ENCODE results near the gene TXK.

DNA sequence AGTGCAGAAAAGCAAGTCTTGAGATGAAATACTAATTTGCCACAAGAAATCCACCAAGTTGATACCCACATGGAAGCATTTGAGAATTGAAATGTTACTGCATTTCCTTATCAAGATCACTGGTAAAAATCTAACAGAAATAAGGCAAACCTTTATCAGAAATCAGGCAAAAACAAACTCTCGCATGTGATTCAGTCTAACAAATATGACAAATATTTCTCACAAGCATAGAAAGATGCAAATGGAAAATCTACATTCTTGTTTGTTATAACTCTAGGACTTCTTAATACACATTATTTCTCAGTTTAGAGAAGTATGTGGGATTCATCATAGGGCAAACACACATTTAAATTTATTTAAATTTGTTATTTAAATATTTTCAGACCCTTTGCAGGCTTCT is 52.9 kb downstream of the TXK start:
- TF ChIP-seq EGR1 (IDR thresholded peaks at IDR 0.05; ENCODE audit: low read depth) (no peak), YY1 (IDR thresholded peaks at IDR 0.05; ENCODE audit: extremely low read depth, insufficient replicate concordance, low read depth, low read length) (no peak), POLR2A (IDR thresholded peaks at IDR 0.05; ENCODE audit: borderline replicate concordance, extremely low read depth, insufficient read depth, insufficient read length) (no peak), EZH2 (IDR thresholded peaks at IDR 0.05) (no peak), ZNF274 (IDR thresholded peaks at IDR 0.05; ENCODE audit: low read depth, low read length) (no peak), EZH2phosphoT487 (IDR thresholded peaks at IDR 0.05; ENCODE audit: borderline replicate concordance) (no peak), MAX (IDR thresholded peaks at IDR 0.05) (no peak)
- TF ChIP-seq, protein P1, sequence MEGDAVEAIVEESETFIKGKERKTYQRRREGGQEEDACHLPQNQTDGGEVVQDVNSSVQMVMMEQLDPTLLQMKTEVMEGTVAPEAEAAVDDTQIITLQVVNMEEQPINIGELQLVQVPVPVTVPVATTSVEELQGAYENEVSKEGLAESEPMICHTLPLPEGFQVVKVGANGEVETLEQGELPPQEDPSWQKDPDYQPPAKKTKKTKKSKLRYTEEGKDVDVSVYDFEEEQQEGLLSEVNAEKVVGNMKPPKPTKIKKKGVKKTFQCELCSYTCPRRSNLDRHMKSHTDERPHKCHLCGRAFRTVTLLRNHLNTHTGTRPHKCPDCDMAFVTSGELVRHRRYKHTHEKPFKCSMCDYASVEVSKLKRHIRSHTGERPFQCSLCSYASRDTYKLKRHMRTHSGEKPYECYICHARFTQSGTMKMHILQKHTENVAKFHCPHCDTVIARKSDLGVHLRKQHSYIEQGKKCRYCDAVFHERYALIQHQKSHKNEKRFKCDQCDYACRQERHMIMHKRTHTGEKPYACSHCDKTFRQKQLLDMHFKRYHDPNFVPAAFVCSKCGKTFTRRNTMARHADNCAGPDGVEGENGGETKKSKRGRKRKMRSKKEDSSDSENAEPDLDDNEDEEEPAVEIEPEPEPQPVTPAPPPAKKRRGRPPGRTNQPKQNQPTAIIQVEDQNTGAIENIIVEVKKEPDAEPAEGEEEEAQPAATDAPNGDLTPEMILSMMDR (IDR thresholded peaks at IDR 0.05 in 2 of 3, conservative IDR thresholded peaks at IDR 0.05 in 1 of 3; ENCODE audit: borderline replicate concordance in 1 of 3, insufficient read depth in 1 of 3, low read depth in 2 of 3, low read length in 2 of 3): no peak

All from HCT116 (cell line).